AG04450 (cell line): ENCODE data around the gene MOXD1. TPM values are rescaled to one million over a fixed set of nuclear protein-coding genes. Genes with fewer than 3 reads are reported as not detected.

ENCODE experiments used
- CTCF ChIA-PET: fragments of 300-600, 350-600 bp; formaldehyde crosslinking; extraction: SDS; loops from one replicate; lab custom pipeline; 2022; ENCODE audit warnings: antibody characterized with exemption, inconsistent platforms; lab: Charles Lee
- POLR2A ChIA-PET: fragments of 350-600 bp; formaldehyde crosslinking; extraction: SDS; loops from one replicate; lab custom pipeline; 2021; ENCODE audit warnings: antibody characterized with exemption, inconsistent platforms; lab: Yijun Ruan, JAX
- DNase-seq: peaks from one replicate; pipeline ENCODE4 v3.0.0-alpha.2; 2011; ENCODE audit warnings: low read depth, low spot score
- H3K27ac ChIP-seq: one replicate; pipeline ENCODE4 v1.5.1; 2012; ENCODE audit warnings: low read depth, low read length, control low read depth
- H3K27me3 ChIP-seq: one replicate; pipeline ENCODE4 v1.6.0; 2012; ENCODE audit warnings: low read length; ENCODE audit not compliant: control insufficient read depth, insufficient read depth
- H3K4me3 ChIP-seq: 2 replicates; pipeline ENCODE4 v1.5.1; 2011; ENCODE audit warnings: mild to moderate bottlenecking, low read depth, low read length, control low read depth
- H3K9me3 ChIP-seq: 2 replicates; pipeline ENCODE4 v1.5.1; 2012; ENCODE audit warnings: low read length; ENCODE audit not compliant: control insufficient read depth, insufficient read depth
- polyA plus RNA-seq: library from polyadenylated mRNA; depleted of rRNA; stranded (reverse); fragments of >200 nt; gene quantifications from 2 replicates; pipeline ENCODE4 v1.2.3, GENCODE V29; 2011
- TF ChIP-seq, protein P1 (sequence below): IDR thresholded peaks from 2 replicates; pipeline ENCODE4 v1.5.1; 2011; ENCODE audit warnings: low read depth, low read length, control low read depth, inconsistent platforms

Gene MOXD1
- polyA plus RNA-seq, 1 experiment, result 67.5 TPM

DNA sequence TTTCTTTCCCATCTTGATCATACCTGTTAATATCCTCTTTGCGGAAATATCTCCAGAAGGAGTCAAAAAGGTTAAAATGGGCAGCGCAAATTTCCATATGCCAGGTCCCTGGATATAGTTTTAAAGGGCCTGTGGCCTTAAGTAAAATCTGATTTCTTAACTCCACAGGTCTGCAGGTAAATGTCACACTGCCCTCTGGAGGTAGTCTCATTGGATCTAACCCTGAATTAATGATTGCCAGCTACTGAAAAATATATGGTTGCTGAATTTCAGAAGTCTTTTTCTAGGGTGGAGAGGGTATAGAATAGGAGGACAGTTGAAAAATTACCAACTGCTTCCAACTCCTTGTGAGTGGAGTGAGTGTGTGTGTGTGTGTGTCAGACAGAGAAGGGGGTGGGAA lies 8.5 kb downstream of the MOXD1 start:
- Histone ChIP-seq H3K9me3 (peaks cover 6% of the 10 kb centered on the region; the same call in 1 of the 2 replicates), H3K4me3 (no peak overlapping the region), H3K27me3 (no peaks in the 10 kb centered on the region), H3K27ac (no peak overlapping the region)
- no peak for DNase-seq
- TF ChIP-seq, protein P1, sequence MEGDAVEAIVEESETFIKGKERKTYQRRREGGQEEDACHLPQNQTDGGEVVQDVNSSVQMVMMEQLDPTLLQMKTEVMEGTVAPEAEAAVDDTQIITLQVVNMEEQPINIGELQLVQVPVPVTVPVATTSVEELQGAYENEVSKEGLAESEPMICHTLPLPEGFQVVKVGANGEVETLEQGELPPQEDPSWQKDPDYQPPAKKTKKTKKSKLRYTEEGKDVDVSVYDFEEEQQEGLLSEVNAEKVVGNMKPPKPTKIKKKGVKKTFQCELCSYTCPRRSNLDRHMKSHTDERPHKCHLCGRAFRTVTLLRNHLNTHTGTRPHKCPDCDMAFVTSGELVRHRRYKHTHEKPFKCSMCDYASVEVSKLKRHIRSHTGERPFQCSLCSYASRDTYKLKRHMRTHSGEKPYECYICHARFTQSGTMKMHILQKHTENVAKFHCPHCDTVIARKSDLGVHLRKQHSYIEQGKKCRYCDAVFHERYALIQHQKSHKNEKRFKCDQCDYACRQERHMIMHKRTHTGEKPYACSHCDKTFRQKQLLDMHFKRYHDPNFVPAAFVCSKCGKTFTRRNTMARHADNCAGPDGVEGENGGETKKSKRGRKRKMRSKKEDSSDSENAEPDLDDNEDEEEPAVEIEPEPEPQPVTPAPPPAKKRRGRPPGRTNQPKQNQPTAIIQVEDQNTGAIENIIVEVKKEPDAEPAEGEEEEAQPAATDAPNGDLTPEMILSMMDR, result peak; percentile 15; the same call in 1 of the 2 replicates
- CTCF ChIA-PET, result interaction anchor here (1.1 to 2.5 kb wide), 2 partner anchors 92 to 113 kb away, joined by 5 to 19 read pairs; no protein-coding TSS in a partner anchor
- POLR2A ChIA-PET, result no interaction called here

- POLR2A ChIA-PET, result no interaction called here
- Histone ChIP-seq H3K27me3 (no peaks in the 10 kb centered on the region), H3K9me3 (peaks cover 6% of the 10 kb centered on the region; the same call in 1 of the 2 replicates), H3K27ac (peak overlapping the region; percentile 89), H3K4me3 (peak overlapping the region; percentile 40)
- no peak for DNase-seq
- CTCF ChIA-PET, result interaction anchor here (1.7 to 2.5 kb wide), 2 partner anchors 112 to 113 kb away, joined by 13 to 19 read pairs; no protein-coding TSS in a partner anchor
- TF ChIP-seq, protein P1, result no peak
Measured at GRCh38 chr6:132392270-132392646, 9.0 kb downstream of the MOXD1 start.

- Histone ChIP-seq H3K27ac (peak overlapping the region; percentile 89), H3K9me3 (peaks cover 6% of the 10 kb centered on the region; the same call in 1 of the 2 replicates), H3K27me3 (no peaks in the 10 kb centered on the region), H3K4me3 (peak overlapping the region; percentile 40)
- POLR2A ChIA-PET, result interaction anchor here (0.6 to 1.3 kb wide), 3 partner anchors 13 to 391 kb away, joined by 3 to 4 read pairs (median 3); no protein-coding TSS in a partner anchor
- DNase-seq, result peak; percentile 90
- CTCF ChIA-PET, result interaction anchor here (0.9 to 1.7 kb wide), 5 partner anchors 91 to 466 kb away, joined by 3 to 13 read pairs (median 6); no protein-coding TSS in a partner anchor
- TF ChIP-seq, protein P1, result no peak
Measured at GRCh38 chr6:132391391-132392269, 9.6 kb downstream of the MOXD1 start.

GRCh38 chr6:132390451-132390850 lies 10.8 kb downstream of the MOXD1 start:
- TF ChIP-seq, protein P1, result no peak
- H3K27ac ChIP-seq, result no peak overlapping the region
- CTCF ChIA-PET, result interaction anchor here (0.9 to 1.7 kb wide), 5 partner anchors 89 to 465 kb away, joined by 3 to 13 read pairs (median 6); no protein-coding TSS in a partner anchor

DNA sequence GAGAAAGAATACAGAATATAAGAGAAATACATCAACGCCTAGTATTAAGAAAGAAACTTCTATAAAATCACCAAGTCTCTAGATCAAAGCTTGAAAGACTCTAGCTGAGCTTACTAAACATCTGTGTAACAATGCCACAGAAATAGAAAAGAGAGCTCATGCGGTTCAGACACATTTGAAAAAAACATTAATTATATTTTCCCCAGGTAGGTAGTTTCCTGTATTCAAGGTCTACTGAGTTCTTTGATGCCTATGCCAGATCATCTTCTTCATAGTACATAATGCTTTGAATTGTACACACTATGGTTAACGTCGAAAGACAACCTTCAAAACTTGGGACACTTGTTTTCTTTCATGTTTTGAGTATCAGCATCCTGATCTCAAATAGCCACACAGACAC lies 11.3 kb downstream of the MOXD1 start:
- no peak overlapping the region for H3K27ac ChIP-seq
- ChIA-PET POLR2A (no interaction called here), CTCF (interaction anchor here (1.0 kb wide), 1 partner anchor 475 kb away, joined by 4 read pairs; no protein-coding TSS in a partner anchor)
- H3K27me3 ChIP-seq, result no peaks in the 10 kb centered on the region
- peaks cover 6% of the 10 kb centered on the region; the same call in 1 of the 2 replicates for H3K9me3 ChIP-seq
- no peak for DNase-seq
- no peak overlapping the region for H3K4me3 ChIP-seq
- TF ChIP-seq, protein P1, result no peak

More at GRCh38 chr6:132390451-132390850, 10.8 kb downstream of the MOXD1 start:
- Histone ChIP-seq H3K9me3 (peaks cover 6% of the 10 kb centered on the region; the same call in 1 of the 2 replicates), H3K4me3 (no peak overlapping the region), H3K27me3 (no peaks in the 10 kb centered on the region)
- DNase-seq, result no peak
- POLR2A ChIA-PET, result interaction anchor here (1.3 kb wide), 1 partner anchor 15 kb away, joined by 3 read pairs; no protein-coding TSS in a partner anchor
